ENCODE results near the gene TMEM272.

- TF ChIP-seq EZH2 (IDR thresholded peaks at IDR 0.05; ENCODE audit: insufficient read depth, poor library complexity, severe bottlenecking) (no peak), EZH2phosphoT487 (IDR thresholded peaks at IDR 0.05; ENCODE audit: insufficient read depth, low read depth) (no peak)
Measured at GRCh38 chr13:51768976-51769375, 76.0 kb downstream of the TMEM272 start.
